B cell (primary cell): ENCODE data around the gene RNF114.

Source experiments
- EZH2 ChIP-seq: IDR thresholded peaks from 2 replicates; pipeline ENCODE4 v1.6.1; 2012; ENCODE audit warnings: borderline replicate concordance, low read depth, mild to moderate bottlenecking, moderate library complexity, low read length; ENCODE audit not compliant: insufficient read depth, poor library complexity, severe bottlenecking
- TF ChIP-seq, protein P1 (sequence below): fragments of 200-600 bp; IDR thresholded peaks from one replicate; pipeline ENCODE4 v1.8.0; 2022; ENCODE audit warnings: antibody characterized with exemption, mild to moderate bottlenecking

DNA sequence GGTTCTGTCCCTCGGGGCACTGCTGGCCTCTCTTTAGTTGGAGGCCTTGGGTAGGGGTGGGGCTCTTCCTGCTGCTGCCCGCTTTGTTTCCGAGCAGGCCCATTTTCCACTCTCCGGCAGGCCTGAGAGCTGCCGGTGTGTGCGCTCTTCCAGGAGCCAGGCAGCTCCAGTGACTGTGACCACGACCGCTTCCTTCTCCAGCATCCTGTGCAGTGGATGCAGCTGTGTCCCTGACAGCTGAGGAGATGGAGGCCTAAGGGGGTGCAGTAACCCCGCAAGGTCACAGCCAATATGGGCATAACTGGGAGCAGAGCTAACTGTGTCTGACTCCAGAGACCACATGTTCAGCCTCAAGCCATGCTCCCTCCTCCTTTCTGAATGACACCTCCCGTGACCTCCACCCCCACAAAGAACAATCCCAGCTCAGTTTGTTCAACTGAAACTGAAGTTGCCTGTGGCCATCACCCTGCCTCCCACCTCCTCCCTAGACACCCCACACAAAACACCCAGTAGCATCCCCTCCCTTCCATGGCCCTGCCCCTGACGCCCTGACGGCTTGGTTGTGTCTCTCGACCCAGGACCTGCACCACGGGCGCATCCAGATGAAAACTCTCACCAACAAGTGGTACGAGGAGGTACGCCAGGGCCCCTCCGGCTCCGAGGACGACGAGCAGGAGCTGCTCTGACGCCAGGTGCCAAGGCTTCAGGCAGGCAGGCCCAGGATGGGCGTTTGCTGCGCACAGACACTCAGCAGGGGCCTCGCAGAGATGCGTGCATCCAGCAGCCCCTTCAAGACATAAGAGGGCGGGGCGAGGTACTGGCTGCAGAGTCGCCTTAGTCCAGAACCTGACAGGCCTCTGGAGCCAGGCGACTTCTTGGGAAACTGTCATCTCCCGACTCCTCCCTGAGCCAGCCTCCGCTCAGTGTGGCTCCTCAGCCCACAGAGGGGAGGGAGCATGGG lies 48.7 kb upstream of the RNF114 start:
- TF ChIP-seq, protein P1, sequence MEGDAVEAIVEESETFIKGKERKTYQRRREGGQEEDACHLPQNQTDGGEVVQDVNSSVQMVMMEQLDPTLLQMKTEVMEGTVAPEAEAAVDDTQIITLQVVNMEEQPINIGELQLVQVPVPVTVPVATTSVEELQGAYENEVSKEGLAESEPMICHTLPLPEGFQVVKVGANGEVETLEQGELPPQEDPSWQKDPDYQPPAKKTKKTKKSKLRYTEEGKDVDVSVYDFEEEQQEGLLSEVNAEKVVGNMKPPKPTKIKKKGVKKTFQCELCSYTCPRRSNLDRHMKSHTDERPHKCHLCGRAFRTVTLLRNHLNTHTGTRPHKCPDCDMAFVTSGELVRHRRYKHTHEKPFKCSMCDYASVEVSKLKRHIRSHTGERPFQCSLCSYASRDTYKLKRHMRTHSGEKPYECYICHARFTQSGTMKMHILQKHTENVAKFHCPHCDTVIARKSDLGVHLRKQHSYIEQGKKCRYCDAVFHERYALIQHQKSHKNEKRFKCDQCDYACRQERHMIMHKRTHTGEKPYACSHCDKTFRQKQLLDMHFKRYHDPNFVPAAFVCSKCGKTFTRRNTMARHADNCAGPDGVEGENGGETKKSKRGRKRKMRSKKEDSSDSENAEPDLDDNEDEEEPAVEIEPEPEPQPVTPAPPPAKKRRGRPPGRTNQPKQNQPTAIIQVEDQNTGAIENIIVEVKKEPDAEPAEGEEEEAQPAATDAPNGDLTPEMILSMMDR: no peak
- no peak for TF ChIP-seq EZH2
